ENCODE data around the gene NLRC5.

Gene NLRC5

DNA sequence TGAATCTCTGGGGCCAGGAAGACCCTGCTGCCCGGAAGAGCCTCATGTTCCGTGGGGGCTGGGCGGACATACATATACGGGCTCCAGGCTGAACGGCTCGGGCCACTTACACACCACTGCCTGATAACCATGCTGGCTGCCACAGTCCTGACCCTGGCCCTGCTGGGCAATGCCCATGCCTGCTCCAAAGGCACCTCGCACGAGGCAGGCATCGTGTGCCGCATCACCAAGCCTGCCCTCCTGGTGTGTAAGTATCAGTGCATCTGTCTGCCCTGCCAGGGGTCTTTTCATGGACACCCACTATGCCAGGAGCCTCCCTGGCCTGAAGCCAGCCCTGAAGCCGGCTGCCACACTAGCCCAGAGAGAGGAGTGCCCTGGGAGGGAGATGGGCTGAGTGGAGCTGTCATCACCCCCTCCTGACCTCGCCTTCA is 27.5 kb upstream of the NLRC5 start, which contains the start of gene CETP:
Gene CETP, plus strand, starts transcription at position 100 of the 431 bp plus-strand sequence. Its CDS starts 30 bp downstream, at position 130.
- DNase-seq (ENCODE audit: low read depth), result no peak
- TF ChIP-seq CTCF (IDR thresholded peaks at IDR 0.05; ENCODE audit: insufficient read depth, low read depth, low read length, missing control alignments), result no peak
- H3K4me3 ChIP-seq (ENCODE audit: low read depth, low read length), result no peak within 1 kb of the TSS

DNA sequence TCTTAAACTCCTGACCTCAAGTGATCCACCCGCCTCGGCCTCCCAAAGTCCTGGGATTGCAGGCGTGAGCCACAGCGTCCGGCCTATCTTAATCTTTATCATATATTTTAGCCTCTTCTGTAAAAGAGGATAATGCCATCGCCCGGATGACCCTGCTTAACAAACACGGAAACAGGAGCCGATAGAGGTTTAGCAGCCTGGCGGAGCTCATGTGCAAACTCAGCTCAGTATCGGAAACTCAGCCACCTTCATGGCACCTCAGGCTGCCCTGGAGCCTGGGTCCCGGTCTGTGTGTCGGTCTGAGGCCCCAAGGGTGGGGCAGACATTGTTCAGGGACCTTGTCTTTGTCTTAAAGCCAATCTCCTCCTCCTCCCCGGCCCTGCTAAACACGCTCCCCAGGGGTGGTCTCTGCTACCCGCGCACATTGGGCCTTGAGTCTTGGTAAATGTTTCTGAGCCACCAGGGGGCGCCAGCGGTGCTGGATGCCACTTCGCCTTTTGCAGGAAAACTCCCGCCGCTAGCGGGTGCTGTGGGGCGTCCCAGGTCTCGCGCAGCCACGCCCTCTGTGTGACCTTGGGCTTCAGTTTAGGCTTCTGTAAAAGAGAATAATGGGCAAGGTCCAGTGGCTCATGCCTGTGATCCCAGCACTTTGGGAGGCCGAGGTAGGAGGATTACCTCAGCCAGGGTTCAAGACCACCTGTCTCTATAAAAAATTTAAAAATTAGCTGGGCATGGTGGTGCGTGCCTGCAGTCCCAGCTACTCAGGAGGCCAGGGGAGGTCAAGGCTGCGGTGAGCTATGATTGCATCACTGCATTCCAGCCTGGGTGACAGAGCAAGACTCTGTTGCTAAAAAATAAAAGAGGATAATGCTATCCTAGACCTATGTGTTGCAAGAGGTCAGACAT is 24.9 kb upstream of the NLRC5 start:
- peak; percentile 95 for DNase-seq (ENCODE audit: low read depth)
- TF ChIP-seq CTCF (IDR thresholded peaks at IDR 0.05; ENCODE audit: insufficient read depth, low read depth, low read length, missing control alignments), result peak; percentile 99
- no peak overlapping the region for H3K4me3 ChIP-seq (ENCODE audit: low read depth, low read length)

GRCh38 chr16:56965149-56966092 is 23.9 kb upstream of the NLRC5 start:
- no peak for TF ChIP-seq CTCF (IDR thresholded peaks at IDR 0.05; ENCODE audit: insufficient read depth, low read depth, low read length, missing control alignments)
- no peak overlapping the region for H3K4me3 ChIP-seq (ENCODE audit: low read depth, low read length)
- no peak for DNase-seq (ENCODE audit: low read depth)

- no peak for DNase-seq (ENCODE audit: low read depth)
- TF ChIP-seq CTCF (IDR thresholded peaks at IDR 0.05; ENCODE audit: insufficient read depth, low read depth, low read length, missing control alignments), result no peak
- H3K4me3 ChIP-seq (ENCODE audit: low read depth, low read length), result no peak overlapping the region
Observed at GRCh38 chr16:56966093-56966475, 23.3 kb upstream of the NLRC5 start.

- H3K4me3 ChIP-seq (ENCODE audit: low read depth, low read length), result no peak overlapping the region
- DNase-seq (ENCODE audit: low read depth), result no peak
- no peak for TF ChIP-seq CTCF (IDR thresholded peaks at IDR 0.05; ENCODE audit: insufficient read depth, low read depth, low read length, missing control alignments)
Observed at GRCh38 chr16:56967733-56968132, 21.6 kb upstream of the NLRC5 start.

DNA sequence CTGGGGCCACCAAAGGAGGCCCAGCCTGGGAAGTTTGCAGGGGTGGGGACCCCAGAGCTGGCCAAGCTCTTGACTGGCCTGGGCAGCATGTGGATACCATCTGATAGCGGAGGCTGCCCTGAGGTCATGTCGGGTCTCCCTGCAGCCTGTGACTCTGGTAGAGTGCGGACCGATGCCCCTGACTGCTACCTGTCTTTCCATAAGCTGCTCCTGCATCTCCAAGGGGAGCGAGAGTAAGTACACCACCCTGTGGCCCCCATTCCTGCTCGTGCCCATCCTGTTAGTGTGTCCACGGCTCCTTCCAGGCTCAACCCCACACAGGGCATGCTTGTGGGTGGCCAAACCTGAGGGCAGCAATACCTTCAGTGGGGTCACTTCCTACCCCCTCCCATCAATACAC is 19.6 kb upstream of the NLRC5 start:
- TF ChIP-seq CTCF (IDR thresholded peaks at IDR 0.05; ENCODE audit: insufficient read depth, low read depth, low read length, missing control alignments), result no peak
- no peak overlapping the region for H3K4me3 ChIP-seq (ENCODE audit: low read depth, low read length)
- DNase-seq (ENCODE audit: low read depth), result no peak
